Stimulated activated CD4-positive, alpha-beta T cell treated with anti-CD3 and anti-CD28 coated beads, Interleukin-1b, Interleukin-23, amount 100 ng/mL, for 4 hours (primary cell): ENCODE data around the gene MAP2K4.
"Not testable (repeated sequence)": the region's sequence is repeated elsewhere in the genome, so short reads cannot be mapped to it uniquely, and the experiment has no call there.

Experiments used
- DNase-seq, 2 donors: peaks; one replicate each; pipeline ENCODE4 v3.0.0-alpha.2; 2020; ENCODE audit warnings: low read depth in 2 of 2

MAP2K4 gene

GRCh38 chr17:12020642-12021622, at the start of gene MAP2K4:
MAP2K4 (plus strand) TSS chr17:12020877; CDS start chr17:12020887, 10 bp downstream.
- DNase-seq = peak; percentile 96 to 98

- not testable (repeated sequence) for DNase-seq
Measured at GRCh38 chr17:11972741-11973140, 47.9 kb upstream of the MAP2K4 start.

- DNase-seq = no peak
Measured at GRCh38 chr17:11979795-11980194, 40.9 kb upstream of the MAP2K4 start.

GRCh38 chr17:11980813-11981212, 39.9 kb upstream of the MAP2K4 start:
- DNase-seq = no peak

- no peak for DNase-seq
Measured at GRCh38 chr17:11981862-11982261, 38.8 kb upstream of the MAP2K4 start.

- DNase-seq = no peak
Measured at GRCh38 chr17:11986179-11986941, 34.3 kb upstream of the MAP2K4 start.

- no peak for DNase-seq
Measured at GRCh38 chr17:11986942-11987329, 33.7 kb upstream of the MAP2K4 start.

- DNase-seq = no peak
Measured at GRCh38 chr17:11990363-11990983, 30.2 kb upstream of the MAP2K4 start.

GRCh38 chr17:11991461-11991860, 29.2 kb upstream of the MAP2K4 start:
- no peak for DNase-seq

- DNase-seq = peak in 1 of 2 donors; percentile 28
Measured at GRCh38 chr17:11996722-11997146, 23.9 kb upstream of the MAP2K4 start.

GRCh38 chr17:11997147-11997971, 23.3 kb upstream of the MAP2K4 start, which contains the start of gene ZNF18:
ZNF18 (minus strand) TSS chr17:11997475; CDS start chr17:11992829, 4,646 bp downstream.
- DNase-seq = peak; percentile 94 to 96

- no peak for DNase-seq
Measured at GRCh38 chr17:11997972-11998233, 22.8 kb upstream of the MAP2K4 start.

GRCh38 chr17:11999696-12000095, 21.0 kb upstream of the MAP2K4 start:
- DNase-seq = no peak

- no peak for DNase-seq
Measured at GRCh38 chr17:12007466-12007865, 13.2 kb upstream of the MAP2K4 start.

- no peak for DNase-seq
Measured at GRCh38 chr17:12021623-12022140, 1.0 kb downstream of the MAP2K4 start.

- no peak for DNase-seq
Measured at GRCh38 chr17:12022310-12022709, 1.6 kb downstream of the MAP2K4 start.

GRCh38 chr17:12024327-12024726, 3.6 kb downstream of the MAP2K4 start:
- no peak for DNase-seq

- no peak for DNase-seq
Measured at GRCh38 chr17:12027658-12028057, 7.0 kb downstream of the MAP2K4 start.

- DNase-seq = no peak
Measured at GRCh38 chr17:12028611-12029010, 7.9 kb downstream of the MAP2K4 start.

GRCh38 chr17:12034538-12034937, 13.9 kb downstream of the MAP2K4 start:
- DNase-seq = no peak

GRCh38 chr17:12035673-12036072, 15.0 kb downstream of the MAP2K4 start:
- DNase-seq = no peak
